Measurements from ENCODE around the gene OLFML3.
"Not testable (repeated sequence)": the region's sequence is repeated elsewhere in the genome, so short reads cannot be mapped to it uniquely, and the experiment has no call there.

Gene OLFML3

DNA sequence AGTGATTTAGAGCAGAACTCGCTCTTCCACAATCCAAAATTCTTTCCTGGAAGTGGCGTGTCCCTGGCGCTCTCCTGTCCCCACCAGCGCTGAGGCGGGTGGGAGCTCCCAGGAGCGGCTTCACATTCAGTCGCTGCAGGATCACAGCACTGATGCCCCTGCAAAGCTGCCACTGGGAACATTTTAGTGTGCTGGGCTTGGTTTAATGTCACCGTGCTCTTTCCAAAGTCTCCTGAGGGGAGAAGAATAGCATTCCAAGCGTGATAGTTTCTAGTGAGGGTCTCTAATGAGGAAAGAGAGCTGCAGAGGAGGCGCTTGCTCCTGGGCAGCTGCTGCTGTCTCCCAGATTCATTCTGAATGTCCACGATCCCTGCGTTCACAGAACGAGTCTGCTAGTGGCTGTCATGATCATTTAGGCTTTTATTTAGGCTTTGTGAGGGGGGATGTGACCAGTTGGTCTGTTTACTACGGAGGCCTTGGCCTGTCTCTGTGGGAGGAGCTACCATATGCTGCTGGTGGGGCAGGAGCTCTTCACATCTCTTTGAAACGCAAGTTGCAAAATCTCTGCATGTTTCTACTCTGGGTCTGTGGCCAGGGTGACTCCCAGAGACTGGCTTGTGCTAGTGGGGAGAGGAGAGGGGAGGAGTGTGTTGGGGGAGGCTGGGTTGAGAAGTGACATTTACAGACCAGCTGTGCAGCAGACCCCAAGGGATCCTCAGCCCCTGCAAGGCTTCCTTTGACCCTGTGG is 23.4 kb downstream of the OLFML3 start:
- no peaks in the 10 kb centered on the region for H3K27me3 ChIP-seq (ENCODE audit: insufficient read depth, low read depth, severe bottlenecking)
- H3K36me3 ChIP-seq: no peaks in the 10 kb centered on the region
- peaks cover 3% of the 10 kb centered on the region for H3K9me3 ChIP-seq (ENCODE audit: severe bottlenecking)
- H3K27ac ChIP-seq: no peak overlapping the region
- TF ChIP-seq, protein P1, sequence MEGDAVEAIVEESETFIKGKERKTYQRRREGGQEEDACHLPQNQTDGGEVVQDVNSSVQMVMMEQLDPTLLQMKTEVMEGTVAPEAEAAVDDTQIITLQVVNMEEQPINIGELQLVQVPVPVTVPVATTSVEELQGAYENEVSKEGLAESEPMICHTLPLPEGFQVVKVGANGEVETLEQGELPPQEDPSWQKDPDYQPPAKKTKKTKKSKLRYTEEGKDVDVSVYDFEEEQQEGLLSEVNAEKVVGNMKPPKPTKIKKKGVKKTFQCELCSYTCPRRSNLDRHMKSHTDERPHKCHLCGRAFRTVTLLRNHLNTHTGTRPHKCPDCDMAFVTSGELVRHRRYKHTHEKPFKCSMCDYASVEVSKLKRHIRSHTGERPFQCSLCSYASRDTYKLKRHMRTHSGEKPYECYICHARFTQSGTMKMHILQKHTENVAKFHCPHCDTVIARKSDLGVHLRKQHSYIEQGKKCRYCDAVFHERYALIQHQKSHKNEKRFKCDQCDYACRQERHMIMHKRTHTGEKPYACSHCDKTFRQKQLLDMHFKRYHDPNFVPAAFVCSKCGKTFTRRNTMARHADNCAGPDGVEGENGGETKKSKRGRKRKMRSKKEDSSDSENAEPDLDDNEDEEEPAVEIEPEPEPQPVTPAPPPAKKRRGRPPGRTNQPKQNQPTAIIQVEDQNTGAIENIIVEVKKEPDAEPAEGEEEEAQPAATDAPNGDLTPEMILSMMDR (IDR thresholded peaks at IDR 0.05; ENCODE audit: low read depth, low read length): no peak
- H3K4me3 ChIP-seq (ENCODE audit: low read depth, low read length): no peak overlapping the region
- no peak for DNase-seq

DNA sequence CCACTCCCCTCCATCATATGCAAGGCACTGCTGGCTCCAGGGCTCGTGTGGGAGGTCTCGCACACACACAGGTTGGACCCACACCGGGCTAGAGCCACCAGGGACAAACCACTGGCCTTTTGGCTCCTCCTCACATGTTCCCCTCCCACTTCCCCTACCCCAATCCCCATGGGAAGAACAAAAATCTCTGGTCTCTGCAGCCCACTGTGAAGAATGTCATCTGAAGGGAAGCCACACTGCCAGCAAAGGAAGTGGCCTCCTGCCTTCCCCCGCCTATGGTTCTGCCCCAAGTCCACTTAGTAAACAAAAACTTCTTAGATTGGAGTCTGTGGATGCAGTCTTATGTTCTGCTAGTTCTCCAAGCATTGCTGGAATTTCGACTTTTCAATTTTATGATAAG is 24.2 kb downstream of the OLFML3 start:
- TF ChIP-seq, protein P1 (IDR thresholded peaks at IDR 0.05; ENCODE audit: low read depth, low read length): no peak
- peaks cover 3% of the 10 kb centered on the region for H3K9me3 ChIP-seq (ENCODE audit: severe bottlenecking)
- H3K36me3 ChIP-seq: no peaks in the 10 kb centered on the region
- no peak overlapping the region for H3K4me3 ChIP-seq (ENCODE audit: low read depth, low read length)
- no peak for DNase-seq
- no peaks in the 10 kb centered on the region for H3K27me3 ChIP-seq (ENCODE audit: insufficient read depth, low read depth, severe bottlenecking)
- no peak overlapping the region for H3K27ac ChIP-seq

DNA sequence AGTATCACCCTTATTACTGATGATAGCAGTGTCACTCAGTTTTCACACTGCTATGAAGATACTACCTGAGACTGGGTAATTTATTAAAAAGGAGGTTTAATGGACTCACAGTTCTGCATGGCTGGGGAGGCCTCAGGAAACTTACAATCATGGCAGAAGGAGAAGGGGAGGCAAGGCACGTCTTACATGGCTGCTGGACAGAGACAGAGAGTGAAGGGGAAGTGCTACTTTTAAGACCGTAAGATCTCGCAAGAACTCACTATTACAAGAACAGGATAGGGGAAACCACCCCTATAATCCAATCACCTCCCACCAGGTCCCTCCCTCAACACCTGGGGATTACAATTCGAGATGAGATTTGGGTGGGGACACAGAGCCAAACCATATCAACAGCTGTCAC is 27.6 kb downstream of the OLFML3 start:
- not testable (repeated sequence) for H3K9me3 ChIP-seq (ENCODE audit: severe bottlenecking); H3K27ac ChIP-seq; DNase-seq; H3K36me3 ChIP-seq; H3K4me3 ChIP-seq (ENCODE audit: low read depth, low read length); H3K27me3 ChIP-seq (ENCODE audit: insufficient read depth, low read depth, severe bottlenecking)

DNA sequence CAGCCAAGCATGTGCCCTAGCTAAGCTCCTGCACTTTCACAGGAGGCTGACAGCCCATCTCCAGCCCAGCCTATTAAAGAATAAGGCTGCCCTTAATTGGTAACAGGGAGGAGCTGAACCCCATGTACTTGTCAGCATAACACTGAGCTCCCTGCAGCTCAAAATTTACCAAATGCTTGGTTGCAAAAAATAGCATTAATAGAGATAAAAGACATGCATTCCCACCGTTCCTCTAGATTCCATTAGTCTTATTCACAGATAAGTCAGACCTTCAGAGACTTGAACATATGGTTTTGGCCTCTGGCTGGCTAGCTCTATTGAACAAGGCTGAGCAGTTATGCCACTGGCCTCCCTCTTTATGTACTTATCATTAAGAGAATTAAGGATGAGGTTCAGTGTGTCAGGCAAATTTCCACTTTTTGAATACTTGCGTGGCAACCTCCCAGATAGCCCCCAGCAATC is 29.2 kb downstream of the OLFML3 start:
- peaks cover 3% of the 10 kb centered on the region for H3K9me3 ChIP-seq (ENCODE audit: severe bottlenecking)
- DNase-seq: no peak
- H3K4me3 ChIP-seq (ENCODE audit: low read depth, low read length): no peak overlapping the region
- TF ChIP-seq, protein P1 (IDR thresholded peaks at IDR 0.05; ENCODE audit: low read depth, low read length): no peak
- H3K27me3 ChIP-seq (ENCODE audit: insufficient read depth, low read depth, severe bottlenecking): no peaks in the 10 kb centered on the region
- no peak overlapping the region for H3K27ac ChIP-seq
- no peaks in the 10 kb centered on the region for H3K36me3 ChIP-seq

DNA sequence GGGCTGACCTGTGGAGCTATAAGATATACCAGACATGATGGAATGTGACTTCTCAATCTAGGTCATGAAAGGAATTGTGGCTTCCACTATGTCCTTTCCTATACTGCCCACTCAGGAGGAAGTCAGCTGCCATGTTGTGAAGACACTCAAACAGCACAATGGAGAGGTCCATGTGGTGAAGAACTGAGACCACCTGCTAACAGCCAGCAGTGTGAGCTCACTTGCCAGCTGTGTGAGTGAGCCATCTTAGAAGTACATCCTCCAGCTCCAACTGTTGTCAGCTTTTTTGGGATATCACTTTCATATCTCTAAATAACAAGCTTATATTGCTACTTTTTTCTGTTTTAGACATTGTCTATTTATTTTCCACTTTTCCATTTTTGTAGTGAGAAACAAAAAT is 29.7 kb downstream of the OLFML3 start:
- Histone ChIP-seq H3K9me3 (ENCODE audit: severe bottlenecking) (peaks cover 3% of the 10 kb centered on the region), H3K27me3 (ENCODE audit: insufficient read depth, low read depth, severe bottlenecking) (no peaks in the 10 kb centered on the region), H3K36me3 (no peaks in the 10 kb centered on the region), H3K4me3 (ENCODE audit: low read depth, low read length) (no peak overlapping the region), H3K27ac (no peak overlapping the region)
- DNase-seq: no peak
- TF ChIP-seq, protein P1 (IDR thresholded peaks at IDR 0.05; ENCODE audit: low read depth, low read length): no peak

DNA sequence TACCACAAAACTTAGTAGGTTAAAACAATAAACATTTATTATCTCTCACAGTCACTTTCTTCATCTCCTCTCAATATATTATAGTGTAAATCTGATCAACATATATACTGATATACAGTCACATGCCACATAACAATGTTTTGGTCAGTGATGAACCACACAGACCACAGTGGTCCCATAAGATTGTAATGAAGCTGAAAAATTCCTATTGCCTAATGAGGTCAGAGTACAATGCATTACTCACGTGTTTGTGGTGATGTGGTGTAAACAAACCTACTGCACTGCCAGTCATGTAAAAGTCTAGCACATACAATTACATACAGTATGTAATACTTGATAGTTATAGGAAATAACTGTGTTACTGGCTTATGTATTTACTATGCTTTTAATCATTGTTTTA is 30.1 kb downstream of the OLFML3 start:
- no peaks in the 10 kb centered on the region for H3K36me3 ChIP-seq
- TF ChIP-seq, protein P1 (IDR thresholded peaks at IDR 0.05; ENCODE audit: low read depth, low read length): no peak
- H3K4me3 ChIP-seq (ENCODE audit: low read depth, low read length): no peak overlapping the region
- no peak overlapping the region for H3K27ac ChIP-seq
- no peaks in the 10 kb centered on the region for H3K27me3 ChIP-seq (ENCODE audit: insufficient read depth, low read depth, severe bottlenecking)
- DNase-seq: no peak
- peaks cover 3% of the 10 kb centered on the region for H3K9me3 ChIP-seq (ENCODE audit: severe bottlenecking)

Data from WERI-Rb-1 (cell line).